ENCODE measurements around the gene PHF2. TPM values are rescaled to one million over a fixed set of nuclear protein-coding genes. Genes with fewer than 3 reads are reported as not detected.
"Not testable (repeated sequence)": the region's sequence is repeated elsewhere in the genome, so short reads cannot be mapped to it uniquely, and the experiment has no call there.

Gene PHF2
- total RNA-seq, 4 donors from 2014 or later: 22.6 to 40.2 (median 28.4) TPM

GRCh38 chr9:93663877-93664548 lies 87.6 kb downstream of the PHF2 start:
- Histone ChIP-seq H3K9me3 (no peaks in the 10 kb centered on the region), H3K27ac (no peak overlapping the region), H3K27me3 (no peaks in the 10 kb centered on the region), H3K4me1 (no peaks in the 10 kb centered on the region), H3K4me3 (no peak overlapping the region), H3K36me3 (peaks cover 82% of the 10 kb centered on the region)
- peak; percentile 42 to 60 for DNase-seq (ENCODE audit: low spot score in 2 of 2)
- 90% methylated on average over 15 of the region's 16 CpGs for WGBS
- no peak for TF ChIP-seq CTCF (IDR thresholded peaks at IDR 0.05)
- TF ChIP-seq EP300 (IDR thresholded peaks at IDR 0.05): no peak
- TF ChIP-seq POLR2AphosphoS5 (IDR thresholded peaks at IDR 0.05): no peak
- no peak for TF ChIP-seq POLR2A (IDR thresholded peaks at IDR 0.05)

GRCh38 chr9:93664549-93665120 lies 88.3 kb downstream of the PHF2 start:
- Histone ChIP-seq H3K27ac (no peak overlapping the region), H3K27me3 (no peaks in the 10 kb centered on the region), H3K36me3 (peaks cover 75% of the 10 kb centered on the region), H3K4me3 (no peak overlapping the region), H3K9me3 (no peaks in the 10 kb centered on the region), H3K4me1 (no peaks in the 10 kb centered on the region)
- 93% methylated on average over 15 of the region's 15 CpGs for WGBS
- DNase-seq (ENCODE audit: low spot score in 2 of 2): peak in 1 of 2 donors; percentile 50
- TF ChIP-seq POLR2A (IDR thresholded peaks at IDR 0.05): no peak
- no peak for TF ChIP-seq CTCF (IDR thresholded peaks at IDR 0.05)
- no peak for TF ChIP-seq POLR2AphosphoS5 (IDR thresholded peaks at IDR 0.05)
- no peak for TF ChIP-seq EP300 (IDR thresholded peaks at IDR 0.05)

GRCh38 chr9:93665128-93665636 lies 88.8 kb downstream of the PHF2 start:
- Histone ChIP-seq H3K27ac (no peak overlapping the region), H3K27me3 (no peaks in the 10 kb centered on the region), H3K36me3 (peaks cover 70% of the 10 kb centered on the region), H3K4me1 (no peaks in the 10 kb centered on the region), H3K4me3 (no peak overlapping the region), H3K9me3 (no peaks in the 10 kb centered on the region)
- DNase-seq (ENCODE audit: low spot score in 2 of 2): peak in 1 of 2 donors; percentile 50
- no peak for TF ChIP-seq CTCF (IDR thresholded peaks at IDR 0.05)
- TF ChIP-seq POLR2A (IDR thresholded peaks at IDR 0.05): no peak
- no peak for TF ChIP-seq POLR2AphosphoS5 (IDR thresholded peaks at IDR 0.05)
- no peak for TF ChIP-seq EP300 (IDR thresholded peaks at IDR 0.05)
- WGBS: 87% methylated on average over 9 of the region's 9 CpGs

- H3K9me3 ChIP-seq: no peaks in the 10 kb centered on the region
- no peaks in the 10 kb centered on the region for H3K27me3 ChIP-seq
- 91% methylated on average over 18 of the region's 27 CpGs for WGBS
- H3K36me3 ChIP-seq: peaks cover 63% of the 10 kb centered on the region
- H3K4me1 ChIP-seq: no peaks in the 10 kb centered on the region
- no peak overlapping the region for H3K27ac ChIP-seq
- DNase-seq (ENCODE audit: low spot score in 2 of 2): peak; percentile 60 to 72
- H3K4me3 ChIP-seq: no peak overlapping the region
- TF ChIP-seq POLR2A (IDR thresholded peaks at IDR 0.05) (no peak), CTCF (IDR thresholded peaks at IDR 0.05) (no peak), EP300 (IDR thresholded peaks at IDR 0.05) (no peak), POLR2AphosphoS5 (IDR thresholded peaks at IDR 0.05) (no peak)
Measured at GRCh38 chr9:93665637-93666438, 89.5 kb downstream of the PHF2 start.

GRCh38 chr9:93666439-93666784 lies 90.0 kb downstream of the PHF2 start:
- DNase-seq (ENCODE audit: low spot score in 2 of 2); H3K4me3 ChIP-seq; H3K4me1 ChIP-seq; H3K27ac ChIP-seq; H3K9me3 ChIP-seq; H3K27me3 ChIP-seq: not testable (repeated sequence)
- WGBS: 95% methylated on average over 5 of the region's 6 CpGs
- peaks cover 61% of the 10 kb centered on the region for H3K36me3 ChIP-seq

Data from suprapubic skin (tissue), 4 donors.